CD4-positive, alpha-beta T cell treated with Interferon gamma for 1 hour (primary cell): ENCODE measurements around the gene P3H2.

Experiments
- DNase-seq: peaks from one replicate; pipeline ENCODE4 v3.0.0-alpha.2; 2020

Gene P3H2

GRCh38 chr3:190122198-190122771 lies 1.6 kb upstream of the P3H2 start:
- no peak for DNase-seq

- no peak for DNase-seq
Measured at GRCh38 chr3:190121383-190121782, 686 bp upstream of the P3H2 start.

- DNase-seq, result no peak
Measured at GRCh38 chr3:190121061-190121377, 322 bp upstream of the P3H2 start.

GRCh38 chr3:190119461-190120268 lies 1.0 kb downstream of the P3H2 start:
- DNase-seq, result no peak

- no peak for DNase-seq
Measured at GRCh38 chr3:190118438-190118837, 2.3 kb downstream of the P3H2 start.

GRCh38 chr3:190117981-190118380 lies 2.7 kb downstream of the P3H2 start:
- no peak for DNase-seq

GRCh38 chr3:190116551-190117067 lies 4.1 kb downstream of the P3H2 start:
- DNase-seq, result no peak

- no peak for DNase-seq
Measured at GRCh38 chr3:190110826-190111225, 9.9 kb downstream of the P3H2 start.

GRCh38 chr3:190109441-190109840 lies 11.3 kb downstream of the P3H2 start:
- no peak for DNase-seq

GRCh38 chr3:190108804-190109203 lies 11.9 kb downstream of the P3H2 start:
- DNase-seq, result no peak

- no peak for DNase-seq
Measured at GRCh38 chr3:190105876-190106275, 14.8 kb downstream of the P3H2 start.

GRCh38 chr3:190101320-190102011 lies 19.2 kb downstream of the P3H2 start:
- DNase-seq, result no peak

GRCh38 chr3:190099099-190099498 lies 21.6 kb downstream of the P3H2 start:
- DNase-seq, result no peak

- no peak for DNase-seq
Measured at GRCh38 chr3:190097617-190098016, 23.1 kb downstream of the P3H2 start.

GRCh38 chr3:190097025-190097424 lies 23.7 kb downstream of the P3H2 start:
- DNase-seq, result no peak

- no peak for DNase-seq
Measured at GRCh38 chr3:190096345-190096744, 24.4 kb downstream of the P3H2 start.

- DNase-seq, result no peak
Measured at GRCh38 chr3:190094160-190094718, 26.5 kb downstream of the P3H2 start.

GRCh38 chr3:190092250-190092649 lies 28.4 kb downstream of the P3H2 start:
- DNase-seq, result no peak

GRCh38 chr3:190089711-190090110 lies 31.0 kb downstream of the P3H2 start:
- no peak for DNase-seq

GRCh38 chr3:190088890-190089289 lies 31.8 kb downstream of the P3H2 start:
- no peak for DNase-seq

GRCh38 chr3:190086191-190086590 lies 34.5 kb downstream of the P3H2 start:
- DNase-seq, result no peak

- no peak for DNase-seq
Measured at GRCh38 chr3:190084983-190085382, 35.7 kb downstream of the P3H2 start.

- DNase-seq, result no peak
Measured at GRCh38 chr3:190083635-190084034, 37.1 kb downstream of the P3H2 start.

GRCh38 chr3:190081389-190081788 lies 39.3 kb downstream of the P3H2 start:
- DNase-seq, result no peak
